IMR-90 (cell line): ENCODE results near the gene UGT1A7. TPM values are rescaled to one million over a fixed set of nuclear protein-coding genes. Genes with fewer than 3 reads are reported as not detected.

Experiments used
- ATAC-seq: fragments of 200-7000 bp; cut with Tn5 transposase; 2 replicates; pipeline ENCODE4 v1.9.1; 2020; ENCODE audit warnings: low read depth, mild to moderate bottlenecking, moderate library complexity
- BruUV-seq: library from RNA; stranded (reverse); fragments of 400-500 nt; replicated peaks from 2 replicates; lab custom pipeline; 2021; lab: Mats Ljungman, UMichigan
- CTCF ChIA-PET: fragments of 300-600 bp; formaldehyde crosslinking; extraction: SDS; loops from one replicate; lab custom pipeline; 2021; ENCODE audit warnings: antibody characterized with exemption; lab: Yijun Ruan, JAX
- POLR2A ChIA-PET: fragments of 300-600 bp; sonication (Branson Sonifier 250); formaldehyde crosslinking; loops from one replicate; lab custom pipeline; 2022; ENCODE audit warnings: antibody characterized with exemption; ENCODE audit not compliant: unreplicated experiment; lab: Charles Lee
- DNase-seq: peaks from one replicate; pipeline ENCODE4 v3.0.0; 2013
- H2AFZ ChIP-seq: replicated peaks from 2 replicates; pipeline ENCODE3; 2013; ENCODE audit warnings: low read length, mild to moderate bottlenecking; ENCODE audit not compliant: poor library complexity
- H2AK5ac ChIP-seq: 2 replicates; pipeline ENCODE4 v1.6.1; 2013; ENCODE audit warnings: low read depth, low read length, inconsistent platforms
- H2AK9ac ChIP-seq: replicated peaks from 2 replicates; pipeline ENCODE3; 2013; ENCODE audit warnings: mild to moderate bottlenecking, low read depth, low read length, moderate library complexity; ENCODE audit not compliant: poor library complexity
- H2BK120ac ChIP-seq: 2 replicates; pipeline ENCODE4 v1.6.1; 2013; ENCODE audit warnings: low read depth, low read length, inconsistent platforms
- H2BK15ac ChIP-seq: 3 replicates; pipeline ENCODE4 v1.6.1; 2013; ENCODE audit warnings: low read depth, low read length, inconsistent platforms
- H2BK20ac ChIP-seq: 2 replicates; pipeline ENCODE4 v1.6.1; 2013; ENCODE audit warnings: low read depth, mild to moderate bottlenecking, inconsistent platforms, low read length, moderate library complexity
- H2BK5ac ChIP-seq: 2 replicates; pipeline ENCODE4 v1.6.1; 2013; ENCODE audit warnings: mild to moderate bottlenecking, low read depth, low read length, inconsistent platforms; ENCODE audit not compliant: poor library complexity, severe bottlenecking
- H3K14ac ChIP-seq: replicated peaks from 2 replicates; pipeline ENCODE4 v1.6.1; 2013; ENCODE audit warnings: low read depth, low read length, inconsistent platforms
- H3K18ac ChIP-seq: 2 replicates; pipeline ENCODE4 v1.6.1; 2013; ENCODE audit warnings: low read depth, low read length, control low read depth
- H3K23ac ChIP-seq: 2 replicates; pipeline ENCODE4 v1.6.1; 2013; ENCODE audit warnings: low read depth, low read length, inconsistent platforms
- H3K27ac ChIP-seq: 2 replicates; pipeline ENCODE4 v1.5.1; 2013; ENCODE audit warnings: mild to moderate bottlenecking, control low read depth, low read length; ENCODE audit not compliant: insufficient read depth
- H3K27me3 ChIP-seq: 2 replicates; pipeline ENCODE4 v1.6.1; 2013; ENCODE audit warnings: low read length; ENCODE audit not compliant: control insufficient read depth, insufficient read depth
- H3K36me3 ChIP-seq: 2 replicates; pipeline ENCODE4 v1.6.1; 2013; ENCODE audit warnings: low read length, mixed read lengths; ENCODE audit not compliant: control insufficient read depth, insufficient read depth
- H3K4ac ChIP-seq: 2 replicates; pipeline ENCODE4 v1.6.1; 2013; ENCODE audit warnings: low read depth, low read length, inconsistent platforms
- H3K4me1 ChIP-seq: 2 replicates; pipeline ENCODE4 v1.6.1; 2013; ENCODE audit warnings: low read length, mixed read lengths; ENCODE audit not compliant: control insufficient read depth, insufficient read depth
- H3K4me2 ChIP-seq: 2 replicates; pipeline ENCODE4 v1.6.1; 2013; ENCODE audit warnings: low read depth, mild to moderate bottlenecking, control low read depth, low read length, moderate library complexity
- H3K4me3 ChIP-seq: 2 replicates; pipeline ENCODE4 v1.5.1; 2013; ENCODE audit warnings: low read depth, mild to moderate bottlenecking, control low read depth, low read length, moderate library complexity; ENCODE audit not compliant: insufficient read depth
- H3K56ac ChIP-seq: 2 replicates; pipeline ENCODE4 v1.6.1; 2013; ENCODE audit warnings: low read length, inconsistent platforms; ENCODE audit not compliant: insufficient read depth; ENCODE audit errors: extremely low read depth
- H3K79me1 ChIP-seq, 2 experiments: 2 replicates each; pipeline ENCODE4 v1.6.1; 2013; ENCODE audit warnings: low read length in 2 of 2, inconsistent platforms in 1 of 2, low read depth in 1 of 2
- H3K9ac ChIP-seq: 2 replicates; pipeline ENCODE4 v1.6.1; 2013; ENCODE audit warnings: low read depth, low read length, control low read depth
- H3K9me1 ChIP-seq: 2 replicates; pipeline ENCODE4 v1.6.1; 2013; ENCODE audit warnings: low read length, inconsistent platforms; ENCODE audit not compliant: insufficient read depth
- H3K9me3 ChIP-seq: 2 replicates; pipeline ENCODE4 v1.6.1; 2013; ENCODE audit warnings: low read length; ENCODE audit not compliant: control insufficient read depth, insufficient read depth
- H4K20me1 ChIP-seq: 2 replicates; pipeline ENCODE4 v1.6.1; 2013; ENCODE audit warnings: low read length, inconsistent platforms; ENCODE audit not compliant: insufficient read depth
- H4K5ac ChIP-seq: 2 replicates; pipeline ENCODE4 v1.6.1; 2013; ENCODE audit warnings: mild to moderate bottlenecking, low read depth, low read length, control low read depth
- H4K8ac ChIP-seq, 2 experiments: 2 replicates each; pipeline ENCODE4 v1.6.1; 2013; ENCODE audit warnings: low read depth in 2 of 2, low read length in 2 of 2, control low read depth in 1 of 2, inconsistent platforms in 1 of 2
- H4K91ac ChIP-seq: 2 replicates; pipeline ENCODE4 v1.6.1; 2013; ENCODE audit warnings: low read depth, low read length, inconsistent platforms; ENCODE audit not compliant: insufficient read depth
- MAFK ChIP-seq: IDR thresholded peaks from 2 replicates; pipeline ENCODE4 v1.6.1; 2012; ENCODE audit warnings: low read depth, low read length, improper control_type of control experiment
- MAZ ChIP-seq: IDR thresholded peaks from 2 replicates; pipeline ENCODE4 v1.6.1; 2012; ENCODE audit warnings: low read depth, mild to moderate bottlenecking, low read length, improper control_type of control experiment, moderate library complexity, borderline replicate concordance
- MXI1 ChIP-seq: IDR thresholded peaks from 2 replicates; pipeline ENCODE4 v1.6.1; 2012; ENCODE audit warnings: low read depth, mild to moderate bottlenecking, low read length, moderate library complexity, borderline replicate concordance
- NFE2L2 ChIP-seq: fragments of 150-350 bp; IDR thresholded peaks from 2 replicates; pipeline ENCODE4 v1.6.1; 2016; ENCODE audit warnings: low read depth, mild to moderate bottlenecking, low read length
- RCOR1 ChIP-seq: IDR thresholded peaks from 2 replicates; pipeline ENCODE4 v1.6.1; 2012; ENCODE audit warnings: mild to moderate bottlenecking, low read length, improper control_type of control experiment; ENCODE audit not compliant: insufficient replicate concordance
- RFX5 ChIP-seq: IDR thresholded peaks from 2 replicates; pipeline ENCODE4 v1.8.0; 2012; ENCODE audit warnings: low read depth, mild to moderate bottlenecking, low read length, moderate library complexity
- WGBS, 2 experiments: methylation state at CpG; one replicate each; pipeline versions ENCODE4 v1.1.5 to v1.1.7; 2013; ENCODE audit warnings: missing lambda C conversion rate in 2 of 2; ENCODE audit not compliant: insufficient read length in 1 of 2; ENCODE audit errors: extremely low coverage in 2 of 2; 5-methylcytosine and 5-hydroxymethylcytosine counted together
- dilution Hi-C: fragments of 300-500 bp; cut with HindIII; formaldehyde crosslinking; loops from one replicate; pipeline ENCODE4 v1.14.3; 2018; ENCODE audit warnings: low sequenced_read_pairs; ENCODE audit not compliant: unreplicated experiment
- in situ Hi-C: fragments of 300-500 bp; cut with MboI; formaldehyde crosslinking; loops from 3 replicates; pipeline ENCODE4 v1.14.3; 2019; ENCODE audit warnings: low sequenced_read_pairs, inconsistent platforms, mixed read lengths
- intact Hi-C: fragments of 100-400 bp; cut with micrococcal nuclease; formaldehyde crosslinking; loops from 2 replicates; pipeline ENCODE4 v1.10.0; 2022
- polyA plus RNA-seq, 3 experiments: library from polyadenylated mRNA; depleted of rRNA; stranded (reverse); fragments of >200 nt; gene quantifications; 2 replicates each; pipeline ENCODE4 v1.2.3, GENCODE V29; 2012; ENCODE audit warnings: low replicate concordance in 1 of 3
- total RNA-seq: library from RNA; depleted of rRNA; stranded (reverse); fragments of >200 nt; gene quantifications from 2 replicates; pipeline ENCODE4 v1.2.3, GENCODE V29; 2012
- TF ChIP-seq, protein P1 (sequence below): conservative IDR thresholded peaks from 2 replicates; pipeline ENCODE4 v1.5.1; 2012; ENCODE audit warnings: mild to moderate bottlenecking, low read depth, low read length, improper control_type of control experiment
- TF ChIP-seq, protein P2 (sequence below): fragments of 150-350 bp; IDR thresholded peaks from 2 replicates; pipeline ENCODE4 v1.6.1; 2017; ENCODE audit warnings: mild to moderate bottlenecking, antibody characterized with exemption, low read length, low read depth
- TF ChIP-seq, protein P3 (sequence below): fragments of 150-350 bp; IDR thresholded peaks from 2 replicates; pipeline ENCODE4 v1.6.1; 2016; ENCODE audit warnings: low read depth, mild to moderate bottlenecking, low read length, moderate library complexity, borderline replicate concordance

The UGT1A7 gene
- total and polyA plus RNA-seq, 2 of the 4 experiments (the other 2 are of a cell fraction), result not detected

DNA sequence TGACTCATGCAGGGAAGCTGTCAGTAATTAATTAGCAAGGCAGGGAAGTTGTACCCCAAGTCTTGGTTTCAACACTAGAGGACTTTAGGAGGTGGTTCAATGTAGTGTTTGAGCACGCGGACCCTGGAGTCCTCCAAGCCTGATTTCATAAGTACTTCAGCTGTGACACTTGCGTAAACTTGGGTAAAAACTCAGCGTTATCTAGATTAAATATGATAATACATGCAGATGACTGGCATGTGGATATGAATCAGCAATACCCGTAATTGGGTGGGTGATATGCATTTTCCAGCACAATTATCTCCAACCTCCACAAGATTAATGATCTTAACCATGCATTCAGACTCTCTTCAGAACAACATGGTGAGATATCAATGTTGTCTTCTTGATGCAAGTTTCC, 5.2 kb downstream of the UGT1A7 start:
- no peak overlapping the region for H3K18ac ChIP-seq
- intact Hi-C loops (no loop called here), dilution Hi-C loops (no loop called here), in situ Hi-C loops (no loop called here)
- H3K79me1 ChIP-seq, result no peaks in the 10 kb centered on the region
- H4K8ac ChIP-seq, result no peak overlapping the region
- no peak overlapping the region for H4K91ac ChIP-seq
- no peaks in the 10 kb centered on the region for H3K4me1 ChIP-seq
- TF ChIP-seq RCOR1, result no peak
- no peak for TF ChIP-seq MXI1
- TF ChIP-seq, protein P1, sequence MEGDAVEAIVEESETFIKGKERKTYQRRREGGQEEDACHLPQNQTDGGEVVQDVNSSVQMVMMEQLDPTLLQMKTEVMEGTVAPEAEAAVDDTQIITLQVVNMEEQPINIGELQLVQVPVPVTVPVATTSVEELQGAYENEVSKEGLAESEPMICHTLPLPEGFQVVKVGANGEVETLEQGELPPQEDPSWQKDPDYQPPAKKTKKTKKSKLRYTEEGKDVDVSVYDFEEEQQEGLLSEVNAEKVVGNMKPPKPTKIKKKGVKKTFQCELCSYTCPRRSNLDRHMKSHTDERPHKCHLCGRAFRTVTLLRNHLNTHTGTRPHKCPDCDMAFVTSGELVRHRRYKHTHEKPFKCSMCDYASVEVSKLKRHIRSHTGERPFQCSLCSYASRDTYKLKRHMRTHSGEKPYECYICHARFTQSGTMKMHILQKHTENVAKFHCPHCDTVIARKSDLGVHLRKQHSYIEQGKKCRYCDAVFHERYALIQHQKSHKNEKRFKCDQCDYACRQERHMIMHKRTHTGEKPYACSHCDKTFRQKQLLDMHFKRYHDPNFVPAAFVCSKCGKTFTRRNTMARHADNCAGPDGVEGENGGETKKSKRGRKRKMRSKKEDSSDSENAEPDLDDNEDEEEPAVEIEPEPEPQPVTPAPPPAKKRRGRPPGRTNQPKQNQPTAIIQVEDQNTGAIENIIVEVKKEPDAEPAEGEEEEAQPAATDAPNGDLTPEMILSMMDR, result no peak
- TF ChIP-seq, protein P2, sequence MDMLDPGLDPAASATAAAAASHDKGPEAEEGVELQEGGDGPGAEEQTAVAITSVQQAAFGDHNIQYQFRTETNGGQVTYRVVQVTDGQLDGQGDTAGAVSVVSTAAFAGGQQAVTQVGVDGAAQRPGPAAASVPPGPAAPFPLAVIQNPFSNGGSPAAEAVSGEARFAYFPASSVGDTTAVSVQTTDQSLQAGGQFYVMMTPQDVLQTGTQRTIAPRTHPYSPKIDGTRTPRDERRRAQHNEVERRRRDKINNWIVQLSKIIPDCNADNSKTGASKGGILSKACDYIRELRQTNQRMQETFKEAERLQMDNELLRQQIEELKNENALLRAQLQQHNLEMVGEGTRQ, result no peak
- no peak for TF ChIP-seq RFX5
- TF ChIP-seq NFE2L2, result no peak
- no peak for TF ChIP-seq MAZ
- TF ChIP-seq, protein P3, sequence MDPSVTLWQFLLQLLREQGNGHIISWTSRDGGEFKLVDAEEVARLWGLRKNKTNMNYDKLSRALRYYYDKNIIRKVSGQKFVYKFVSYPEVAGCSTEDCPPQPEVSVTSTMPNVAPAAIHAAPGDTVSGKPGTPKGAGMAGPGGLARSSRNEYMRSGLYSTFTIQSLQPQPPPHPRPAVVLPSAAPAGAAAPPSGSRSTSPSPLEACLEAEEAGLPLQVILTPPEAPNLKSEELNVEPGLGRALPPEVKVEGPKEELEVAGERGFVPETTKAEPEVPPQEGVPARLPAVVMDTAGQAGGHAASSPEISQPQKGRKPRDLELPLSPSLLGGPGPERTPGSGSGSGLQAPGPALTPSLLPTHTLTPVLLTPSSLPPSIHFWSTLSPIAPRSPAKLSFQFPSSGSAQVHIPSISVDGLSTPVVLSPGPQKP, result no peak
- no peak for TF ChIP-seq MAFK
- no peak overlapping the region for H2BK120ac ChIP-seq
- H3K14ac ChIP-seq, result no peak overlapping the region
- peaks cover 2% of the 10 kb centered on the region for H3K27me3 ChIP-seq
- no peak overlapping the region for H3K4ac ChIP-seq
- no peak overlapping the region for H2BK20ac ChIP-seq
- H3K36me3 ChIP-seq, result no peaks in the 10 kb centered on the region
- no peak for DNase-seq
- ChIA-PET POLR2A (no interaction called here), CTCF (interaction anchor here (0.6 kb wide), 1 partner anchor 284 kb away, joined by 5 read pairs; no protein-coding TSS in a partner anchor)
- no TSS peak for BruUV-seq
- H4K20me1 ChIP-seq, result no peaks in the 10 kb centered on the region
- H3K4me3 ChIP-seq, result no peak overlapping the region
- no peak overlapping the region for H3K27ac ChIP-seq
- no peak for ATAC-seq
- H2AK9ac ChIP-seq, result no peak overlapping the region
- H3K23ac ChIP-seq, result no peak overlapping the region
- no peak overlapping the region for H3K9ac ChIP-seq
- 80% methylated on average over 2 of the region's 5 CpGs; no CpG with 5 or more reads in 1 of the 2 experiments for WGBS, 2 experiments
- no peak overlapping the region for H4K5ac ChIP-seq
- no peaks in the 10 kb centered on the region for H3K9me1 ChIP-seq
- no peak overlapping the region for H2BK15ac ChIP-seq
- H2AK5ac ChIP-seq, result no peak overlapping the region
- H3K4me2 ChIP-seq, result no peak overlapping the region
- H3K56ac ChIP-seq, result no peak overlapping the region
- no peak overlapping the region for H2BK5ac ChIP-seq
- H3K9me3 ChIP-seq, result no peaks in the 10 kb centered on the region
- no peak overlapping the region for H2AFZ ChIP-seq
